ENCODE measurements around the gene CCL14. TPM values are rescaled to one million over a fixed set of nuclear protein-coding genes. Genes with fewer than 3 reads are reported as not detected.
A peak's percentile ranks its signal among the peaks of the same experiment; 100 is the strongest.

CCL14 gene
- total RNA-seq, 2 donors from 2014 or later, result 4.1 to 13.0 TPM

DNA sequence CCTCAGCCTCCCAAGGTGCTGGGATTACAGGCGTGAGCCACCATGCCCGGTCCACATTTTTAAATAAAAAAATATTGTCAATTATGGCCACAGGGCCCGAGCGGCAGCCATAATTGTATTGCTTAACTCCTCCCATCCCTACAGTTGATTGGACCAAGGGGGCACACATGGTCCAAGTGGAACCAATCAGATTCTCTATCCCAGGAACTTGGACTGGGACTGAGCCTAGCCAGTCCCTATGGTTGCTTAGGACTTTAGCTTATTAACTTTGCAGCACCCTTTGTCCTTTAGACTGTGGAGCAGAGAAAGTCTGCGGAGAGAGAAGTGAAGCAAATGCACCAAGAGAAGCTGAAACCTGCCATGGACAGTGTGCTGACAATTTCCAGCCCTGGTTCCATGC lies 50.5 kb downstream of the CCL14 start:
- Histone ChIP-seq H3K27me3 (no peaks in the 10 kb centered on the region), H3K4me3 (no peak overlapping the region), H3K27ac (no peak overlapping the region), H3K4me1 (peaks cover 0 to 12% of the 10 kb centered on the region in 2 donors), H3K36me3 (no peaks in the 10 kb centered on the region), H3K9me3 (no peaks in the 10 kb centered on the region)
- TF ChIP-seq, protein P1, sequence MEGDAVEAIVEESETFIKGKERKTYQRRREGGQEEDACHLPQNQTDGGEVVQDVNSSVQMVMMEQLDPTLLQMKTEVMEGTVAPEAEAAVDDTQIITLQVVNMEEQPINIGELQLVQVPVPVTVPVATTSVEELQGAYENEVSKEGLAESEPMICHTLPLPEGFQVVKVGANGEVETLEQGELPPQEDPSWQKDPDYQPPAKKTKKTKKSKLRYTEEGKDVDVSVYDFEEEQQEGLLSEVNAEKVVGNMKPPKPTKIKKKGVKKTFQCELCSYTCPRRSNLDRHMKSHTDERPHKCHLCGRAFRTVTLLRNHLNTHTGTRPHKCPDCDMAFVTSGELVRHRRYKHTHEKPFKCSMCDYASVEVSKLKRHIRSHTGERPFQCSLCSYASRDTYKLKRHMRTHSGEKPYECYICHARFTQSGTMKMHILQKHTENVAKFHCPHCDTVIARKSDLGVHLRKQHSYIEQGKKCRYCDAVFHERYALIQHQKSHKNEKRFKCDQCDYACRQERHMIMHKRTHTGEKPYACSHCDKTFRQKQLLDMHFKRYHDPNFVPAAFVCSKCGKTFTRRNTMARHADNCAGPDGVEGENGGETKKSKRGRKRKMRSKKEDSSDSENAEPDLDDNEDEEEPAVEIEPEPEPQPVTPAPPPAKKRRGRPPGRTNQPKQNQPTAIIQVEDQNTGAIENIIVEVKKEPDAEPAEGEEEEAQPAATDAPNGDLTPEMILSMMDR (IDR thresholded peaks at IDR 0.05), result no peak
- DNase-seq (ENCODE audit: low spot score), result no peak

DNA sequence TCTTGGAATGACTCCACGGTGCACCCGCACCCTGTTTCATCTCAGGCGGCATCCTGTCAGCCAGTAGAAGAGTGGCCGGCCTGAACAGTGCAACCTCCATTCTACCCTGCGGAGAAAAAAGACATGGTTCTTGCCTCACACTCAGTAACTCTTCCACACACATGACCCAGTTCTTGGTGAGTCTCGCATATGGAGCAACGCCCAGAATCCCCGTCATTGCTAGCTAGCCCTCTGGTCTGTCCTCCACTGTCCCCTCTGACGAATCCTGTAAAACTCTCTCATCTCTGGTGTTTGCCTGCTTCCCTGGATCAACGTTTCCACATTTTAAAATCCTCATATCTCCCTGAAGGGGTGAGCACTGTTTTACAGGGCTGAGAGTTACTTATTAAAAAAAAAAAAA lies 51.8 kb downstream of the CCL14 start:
- Histone ChIP-seq H3K9me3 (no peaks in the 10 kb centered on the region), H3K4me1 (peaks cover 0 to 25% of the 10 kb centered on the region in 2 donors), H3K36me3 (no peaks in the 10 kb centered on the region), H3K4me3 (no peak overlapping the region), H3K27me3 (no peaks in the 10 kb centered on the region), H3K27ac (no peak overlapping the region)
- TF ChIP-seq, protein P1 (IDR thresholded peaks at IDR 0.05), result no peak
- peak; percentile 61 for DNase-seq (ENCODE audit: low spot score)

Other genes with a start within 250 kb of the CCL14 start
- gene GAS2L2, start 233.5 kb downstream of the CCL14 start, total RNA-seq, result not detected
- not detected for gene C17orf50, start 225.8 kb downstream of the CCL14 start, total RNA-seq
- gene MMP28, start 191.1 kb downstream of the CCL14 start, total RNA-seq, result 10 to 100 TPM; 10.5 to 14.9 TPM
- gene TAF15, start 177.2 kb downstream of the CCL14 start, total RNA-seq, result 10 to 100 TPM; 25.7 to 31.7 TPM
- not detected for gene HEATR9, start 117.8 kb downstream of the CCL14 start, total RNA-seq
- 1 to 10 TPM; 1.0 to 3.1 TPM for gene CCL5, start 106.4 kb downstream of the CCL14 start, total RNA-seq
- not detected for gene RDM1, start 56.0 kb downstream of the CCL14 start, total RNA-seq
- not detected for gene LYZL6, start 43.0 kb downstream of the CCL14 start, total RNA-seq
- gene CCL16, start 5.2 kb downstream of the CCL14 start, total RNA-seq, result not detected
- gene CCL15, start 14.8 kb upstream of the CCL14 start, total RNA-seq, result not detected
- not detected for gene CCL23, start 31.2 kb upstream of the CCL14 start, total RNA-seq
- 1 to 10 TPM; 1.0 to 3.6 TPM for gene CCL18, start 77.5 kb upstream of the CCL14 start, total RNA-seq
- gene CCL3, start 103.4 kb upstream of the CCL14 start, total RNA-seq, result 1 to 10 TPM; 1.0 to 2.0 TPM
- gene CCL4, start 117.1 kb upstream of the CCL14 start, total RNA-seq, result 1 to 10 TPM; 1.7 to 2.8 TPM
- not detected for gene TBC1D3B, start 189.9 kb upstream of the CCL14 start, total RNA-seq
- gene CCL3L1, start 210.0 kb upstream of the CCL14 start, total RNA-seq, result not detected
- under 1 TPM in 1 of 2 donors, not detected in 1; 0.39 TPM for gene CCL4L2, start 224.3 kb upstream of the CCL14 start, total RNA-seq

Data from right atrium auricular region (tissue), 2 donors.